Stimulated activated CD8-positive, alpha-beta memory T cell treated with anti-CD3 and anti-CD28 coated beads, Interleukin-7, amount 100 ng/mL, for 24 hours (primary cell): ENCODE data around the gene EXOC7.
"Not testable (repeated sequence)": the region's sequence is repeated elsewhere in the genome, so short reads cannot be mapped to it uniquely, and the experiment has no call there.

Source experiments
- DNase-seq: peaks from one replicate; pipeline ENCODE4 v3.0.0-alpha.2; 2020; ENCODE audit warnings: low read depth

EXOC7 gene

GRCh38 chr17:76088041-76088867 lies 15.3 kb downstream of the EXOC7 start:
- no peak for DNase-seq

GRCh38 chr17:76087531-76087930 lies 16.1 kb downstream of the EXOC7 start:
- no peak for DNase-seq

- no peak for DNase-seq
Measured at GRCh38 chr17:76086384-76086783, 17.2 kb downstream of the EXOC7 start.

GRCh38 chr17:76085731-76086366 lies 17.7 kb downstream of the EXOC7 start:
- DNase-seq = no peak

- no peak for DNase-seq
Measured at GRCh38 chr17:76085066-76085730, 18.4 kb downstream of the EXOC7 start.

GRCh38 chr17:76083536-76084182 lies 19.9 kb downstream of the EXOC7 start:
- no peak for DNase-seq

- no peak for DNase-seq
Measured at GRCh38 chr17:76082326-76083251, 21.0 kb downstream of the EXOC7 start.

GRCh38 chr17:76081295-76082210 lies 22.0 kb downstream of the EXOC7 start:
- DNase-seq = no peak

GRCh38 chr17:76080768-76081287 lies 22.8 kb downstream of the EXOC7 start:
- no peak for DNase-seq

GRCh38 chr17:76079956-76080767 lies 23.4 kb downstream of the EXOC7 start:
- DNase-seq = no peak

- DNase-seq = no peak
Measured at GRCh38 chr17:76079535-76079955, 24.0 kb downstream of the EXOC7 start.

- DNase-seq = no peak
Measured at GRCh38 chr17:76078860-76079534, 24.6 kb downstream of the EXOC7 start, which contains the start of gene ZACN. Gene ZACN, plus strand, starts transcription at chr17:76079182. Its CDS starts 83 bp downstream, at chr17:76079265.

- DNase-seq = not testable (repeated sequence)
Measured at GRCh38 chr17:76078370-76078769, 25.2 kb downstream of the EXOC7 start.

- no peak for DNase-seq
Measured at GRCh38 chr17:76077584-76078110, 25.9 kb downstream of the EXOC7 start.

GRCh38 chr17:76076765-76077583 lies 26.6 kb downstream of the EXOC7 start:
- no peak for DNase-seq

- DNase-seq = no peak
Measured at GRCh38 chr17:76076146-76076764, 27.3 kb downstream of the EXOC7 start.
